Upper lobe of left lung (tissue), 4 donors: ENCODE measurements around the gene PRM3.

ENCODE experiments used
- POLR2A ChIP-seq, 4 donors: fragments of 450-650 bp; IDR thresholded peaks; one replicate each; pipeline ENCODE4 v1.5.1; 2016 to 2017; ENCODE audit warnings: antibody characterized with exemption in 4 of 4, mild to moderate bottlenecking in 2 of 4
- POLR2AphosphoS5 ChIP-seq, 2 donors: sonication (generic); formaldehyde crosslinking; IDR thresholded peaks; one replicate each; pipeline ENCODE4 v1.5.1; 2017; ENCODE audit warnings: antibody characterized with exemption in 2 of 2

DNA sequence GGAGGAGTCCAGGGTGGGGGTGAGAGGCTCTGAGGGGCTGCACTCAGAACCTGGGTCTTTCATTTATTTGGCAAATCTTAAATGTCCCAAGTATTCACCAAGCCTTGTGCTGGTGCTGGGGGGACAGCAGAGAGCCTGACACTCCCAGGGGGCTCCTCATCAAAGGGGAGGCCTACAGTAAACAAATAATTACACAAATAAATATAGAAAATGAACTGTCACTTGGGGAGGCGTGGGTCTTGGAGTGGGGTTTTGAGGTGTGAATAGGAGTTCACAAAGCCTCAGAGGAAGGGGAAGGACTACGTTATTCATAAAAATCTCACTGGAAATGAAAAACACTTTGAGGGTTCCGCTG lies 22.9 kb upstream of the PRM3 start:
- TF ChIP-seq POLR2AphosphoS5 (IDR thresholded peaks at IDR 0.05) (no peak), POLR2A (IDR thresholded peaks at IDR 0.05) (no peak)
